Neuronal stem cell (in vitro differentiated cells): ENCODE results near the gene SLC17A9. TPM values are rescaled to one million over a fixed set of nuclear protein-coding genes. Genes with fewer than 3 reads are reported as not detected.
A peak's percentile ranks its signal among the peaks of the same experiment; 100 is the strongest.

Experiments used
- DNase-seq: peaks from one replicate; pipeline ENCODE4 v3.0.0-alpha.2; 2013; ENCODE audit warnings: low spot score
- H2AFZ ChIP-seq: one replicate; pipeline ENCODE4 v1.6.1; 2013; ENCODE audit warnings: mild to moderate bottlenecking, low read length, inconsistent platforms
- H2AK5ac ChIP-seq: 2 replicates; pipeline ENCODE4 v1.6.1; 2013; ENCODE audit warnings: low read depth, mild to moderate bottlenecking, inconsistent platforms, low read length, moderate library complexity, mixed read lengths
- H2BK120ac ChIP-seq: 2 replicates; pipeline ENCODE4 v1.6.1; 2013; ENCODE audit warnings: low read depth, mild to moderate bottlenecking, inconsistent platforms, low read length, moderate library complexity, mixed read lengths
- H2BK12ac ChIP-seq: one replicate; pipeline ENCODE4 v1.6.1; 2013; ENCODE audit warnings: low read length, inconsistent platforms
- H2BK15ac ChIP-seq: 2 replicates; pipeline ENCODE4 v1.6.1; 2013; ENCODE audit warnings: mild to moderate bottlenecking, low read length, inconsistent platforms, mixed read lengths
- H2BK5ac ChIP-seq: one replicate; pipeline ENCODE4 v1.6.1; 2013; ENCODE audit warnings: inconsistent platforms, mild to moderate bottlenecking, low read length, moderate library complexity
- H3K14ac ChIP-seq: one replicate; pipeline ENCODE4 v1.6.1; 2013; ENCODE audit warnings: low read length, inconsistent platforms
- H3K18ac ChIP-seq: 2 replicates; pipeline ENCODE4 v1.6.1; 2013; ENCODE audit warnings: low read length, inconsistent platforms
- H3K23ac ChIP-seq: 2 replicates; pipeline ENCODE4 v1.6.1; 2013; ENCODE audit warnings: low read depth, mild to moderate bottlenecking, mixed read lengths, low read length, inconsistent platforms; ENCODE audit not compliant: poor library complexity
- H3K27ac ChIP-seq: replicated peaks from 3 replicates; pipeline ENCODE4 v1.5.1; 2013; ENCODE audit warnings: low read length, inconsistent platforms
- H3K27me3 ChIP-seq, 3 experiments: 2 replicates each; pipeline ENCODE4 v1.6.1; 2013; ENCODE audit warnings: low read length in 3 of 3, mild to moderate bottlenecking in 2 of 3, inconsistent platforms in 1 of 3, low read depth in 1 of 3, mixed read lengths in 1 of 3, moderate library complexity in 1 of 3; ENCODE audit not compliant: control insufficient read depth in 3 of 3, insufficient read depth in 3 of 3
- H3K36me3 ChIP-seq, 2 donors: replicated peaks in 1 of 2; 2 replicates each; pipeline ENCODE4 v1.6.1; 2013; ENCODE audit warnings: low read length in 2 of 2; ENCODE audit not compliant: control insufficient read depth in 2 of 2, insufficient read depth in 2 of 2
- H3K4ac ChIP-seq: 2 replicates; pipeline ENCODE4 v1.6.1; 2013; ENCODE audit warnings: inconsistent platforms, mild to moderate bottlenecking, low read length, moderate library complexity
- H3K4me1 ChIP-seq, 2 donors: 1 replicate in 1 of 2; 2 replicates in 1 of 2; pipeline ENCODE4 v1.6.1; 2013; ENCODE audit warnings: low read length in 2 of 2, low read depth in 1 of 2; ENCODE audit not compliant: control insufficient read depth in 2 of 2, insufficient read depth in 1 of 2
- H3K4me2 ChIP-seq: one replicate; pipeline ENCODE4 v1.6.1; 2013; ENCODE audit warnings: mild to moderate bottlenecking, low read length, inconsistent platforms; ENCODE audit not compliant: insufficient read depth, poor library complexity, severe bottlenecking
- H3K4me3 ChIP-seq, 2 donors: 2 replicates each; pipeline ENCODE4 v1.5.1; 2013; ENCODE audit warnings: low read length in 2 of 2, mild to moderate bottlenecking in 2 of 2, inconsistent platforms in 1 of 2, moderate library complexity in 1 of 2
- H3K79me1 ChIP-seq: one replicate; pipeline ENCODE4 v1.6.1; 2013; ENCODE audit warnings: low read depth, mild to moderate bottlenecking, inconsistent platforms, low read length, moderate library complexity
- H3K9ac ChIP-seq: one replicate; pipeline ENCODE4 v1.6.1; 2013; ENCODE audit warnings: mild to moderate bottlenecking, low read depth, low read length, inconsistent platforms; ENCODE audit not compliant: poor library complexity
- H3K9me3 ChIP-seq, 2 donors: replicated peaks in 1 of 2; 2 replicates each; pipeline versions ENCODE3 to v1.6.1; 2013; ENCODE audit warnings: low read length in 2 of 2, mild to moderate bottlenecking in 2 of 2, inconsistent platforms in 1 of 2, low read depth in 1 of 2, mixed read lengths in 1 of 2, moderate library complexity in 1 of 2; ENCODE audit not compliant: control insufficient read depth in 2 of 2, insufficient read depth in 1 of 2
- H4K8ac ChIP-seq: one replicate; pipeline ENCODE4 v1.6.1; 2013; ENCODE audit warnings: low read depth, mild to moderate bottlenecking, inconsistent platforms, low read length, moderate library complexity
- H4K91ac ChIP-seq: one replicate; pipeline ENCODE4 v1.6.1; 2013; ENCODE audit warnings: low read length, low read depth, mild to moderate bottlenecking, inconsistent platforms; ENCODE audit not compliant: poor library complexity
- WGBS, 2 donors: extraction: QIAGEN DNeasy Blood & Tissue Kit; methylation state at CpG; one replicate each; pipeline ENCODE4 v1.1.7; 2013; ENCODE audit warnings: missing lambda C conversion rate in 2 of 2, mixed read lengths in 1 of 2; ENCODE audit not compliant: insufficient read length in 2 of 2, insufficient replicate concordance in 1 of 2; ENCODE audit errors: extremely low coverage in 2 of 2; 5-methylcytosine and 5-hydroxymethylcytosine counted together
- polyA plus RNA-seq, 2 experiments: library from polyadenylated mRNA; stranded (reverse); fragments of 200-250 nt; gene quantifications; one replicate each; pipeline ENCODE4 v1.2.3, GENCODE V29; 2013

SLC17A9 gene
- polyA plus RNA-seq (2013, experiment 1 of 2), result 1.6 TPM
- 1.9 TPM for polyA plus RNA-seq (2013, experiment 2 of 2)

- Histone ChIP-seq H3K4me1 (peaks cover 16 to 18% of the 10 kb centered on the region in 2 donors), H2BK12ac (peak within 1 kb of the TSS; percentile 95), H2BK15ac (peak within 1 kb of the TSS; percentile 99), H3K23ac (peak within 1 kb of the TSS; percentile 77), H3K27ac (no peak within 1 kb of the TSS), H2AFZ (peak within 1 kb of the TSS; percentile 87), H3K27me3 (peaks cover 0 to 3% (median 0%) of the 10 kb centered on the region in 3 experiments), H2BK120ac (peak within 1 kb of the TSS; percentile 89), H3K79me1 (peaks cover 5% of the 10 kb centered on the region), H3K4ac (peak within 1 kb of the TSS; percentile 58), H4K8ac (peak within 1 kb of the TSS; percentile 53), H2BK5ac (peak within 1 kb of the TSS; percentile 94), H3K4me2 (peak within 1 kb of the TSS; percentile 56), H4K91ac (peak within 1 kb of the TSS; percentile 22), H3K9ac (peak within 1 kb of the TSS; percentile 78), H3K4me3 (peak within 1 kb of the TSS; percentile 26 to 29), H3K18ac (peak within 1 kb of the TSS; percentile 98), H3K36me3 (peaks cover 13 to 38% of the 10 kb centered on the region in 2 donors), H3K9me3 (peaks cover 3 to 10% of the 10 kb centered on the region in 2 donors), H2AK5ac (peak within 1 kb of the TSS; percentile 100), H3K14ac (peak within 1 kb of the TSS; percentile 47)
- no peak for DNase-seq
- no CpG with 5 or more reads among the region's 37 CpGs for WGBS, 2 donors
Measured at GRCh38 chr20:62952373-62952967, at the start of gene SLC17A9. Gene SLC17A9 (plus strand): TSS chr20:62952709. CDS start chr20:62952831, 122 bp downstream.

GRCh38 chr20:62902926-62903615 is 49.4 kb upstream of the SLC17A9 start:
- H4K91ac ChIP-seq, result no peak overlapping the region
- H3K14ac ChIP-seq, result no peak overlapping the region
- no peak overlapping the region for H3K4me2 ChIP-seq
- no peak overlapping the region for H3K4ac ChIP-seq
- no peaks in the 10 kb centered on the region for H3K9me3 ChIP-seq
- DNase-seq, result no peak
- H3K79me1 ChIP-seq, result peaks cover 2% of the 10 kb centered on the region
- peaks cover 44 to 83% of the 10 kb centered on the region in 2 donors for H3K36me3 ChIP-seq
- H2AK5ac ChIP-seq, result no peak overlapping the region
- H4K8ac ChIP-seq, result no peak overlapping the region
- H3K4me3 ChIP-seq, result peak overlapping the region in 1 of 2 donors; percentile 41
- H3K4me1 ChIP-seq, result peaks cover 9 to 14% of the 10 kb centered on the region in 2 donors
- WGBS, 2 donors, result no CpG with 5 or more reads among the region's 7 CpGs
- no peak overlapping the region for H2BK5ac ChIP-seq
- H2BK120ac ChIP-seq, result no peak overlapping the region
- no peak overlapping the region for H2AFZ ChIP-seq
- no peak overlapping the region for H2BK12ac ChIP-seq
- no peak overlapping the region for H3K9ac ChIP-seq
- no peak overlapping the region for H3K23ac ChIP-seq
- H3K27me3 ChIP-seq, result no peaks in the 10 kb centered on the region
- H2BK15ac ChIP-seq, result no peak overlapping the region
- no peak overlapping the region for H3K18ac ChIP-seq
- no peak overlapping the region for H3K27ac ChIP-seq

- no peak overlapping the region for H3K4me2 ChIP-seq
- H3K27me3 ChIP-seq, result no peaks in the 10 kb centered on the region
- no peak overlapping the region for H3K27ac ChIP-seq
- no peak overlapping the region for H3K9ac ChIP-seq
- no peak overlapping the region for H2BK15ac ChIP-seq
- H2BK120ac ChIP-seq, result no peak overlapping the region
- no peak overlapping the region for H3K23ac ChIP-seq
- no peak overlapping the region for H2BK5ac ChIP-seq
- H4K91ac ChIP-seq, result no peak overlapping the region
- H3K18ac ChIP-seq, result no peak overlapping the region
- no peak overlapping the region for H4K8ac ChIP-seq
- H2AK5ac ChIP-seq, result no peak overlapping the region
- peaks cover 2% of the 10 kb centered on the region for H3K79me1 ChIP-seq
- H3K4me1 ChIP-seq, result peaks cover 2% of the 10 kb centered on the region in 2 donors
- no peak overlapping the region for H2BK12ac ChIP-seq
- no CpG with 5 or more reads among the region's 17 CpGs for WGBS, 2 donors
- no peak overlapping the region for H2AFZ ChIP-seq
- H3K9me3 ChIP-seq, result no peaks in the 10 kb centered on the region
- peaks cover 64 to 100% of the 10 kb centered on the region in 2 donors for H3K36me3 ChIP-seq
- no peak overlapping the region for H3K4ac ChIP-seq
- DNase-seq, result no peak
- H3K4me3 ChIP-seq, result peak overlapping the region in 1 of 2 donors; percentile 1
- H3K14ac ChIP-seq, result no peak overlapping the region
Measured at GRCh38 chr20:62905536-62906117, 46.9 kb upstream of the SLC17A9 start.

GRCh38 chr20:62906209-62906608 is 46.3 kb upstream of the SLC17A9 start:
- no CpG with 5 or more reads among the region's 16 CpGs for WGBS, 2 donors
- H3K36me3 ChIP-seq, result peaks cover 70 to 100% of the 10 kb centered on the region in 2 donors

More at GRCh38 chr20:62906209-62906608, 46.3 kb upstream of the SLC17A9 start:
- no peak overlapping the region for H3K9ac ChIP-seq
- no peak overlapping the region for H3K4me3 ChIP-seq
- no peak overlapping the region for H2BK5ac ChIP-seq
- no peak for DNase-seq
- H3K9me3 ChIP-seq, result no peaks in the 10 kb centered on the region
- H3K4ac ChIP-seq, result no peak overlapping the region
- H3K14ac ChIP-seq, result no peak overlapping the region
- H3K4me1 ChIP-seq, result no peaks in the 10 kb centered on the region
- H3K27me3 ChIP-seq, result no peaks in the 10 kb centered on the region
- H3K23ac ChIP-seq, result no peak overlapping the region
- no peak overlapping the region for H2BK120ac ChIP-seq
- no peak overlapping the region for H3K27ac ChIP-seq
- no peak overlapping the region for H2AK5ac ChIP-seq
- peaks cover 3% of the 10 kb centered on the region for H3K79me1 ChIP-seq
- no peak overlapping the region for H3K18ac ChIP-seq
- no peak overlapping the region for H4K8ac ChIP-seq
- no peak overlapping the region for H3K4me2 ChIP-seq
- no peak overlapping the region for H4K91ac ChIP-seq
- no peak overlapping the region for H2AFZ ChIP-seq
- H2BK15ac ChIP-seq, result no peak overlapping the region
- no peak overlapping the region for H2BK12ac ChIP-seq
